HCT116 (cell line): ENCODE measurements around the gene OR6S1. TPM values are rescaled to one million over a fixed set of nuclear protein-coding genes. Genes with fewer than 3 reads are reported as not detected.

Source experiments
- ATAC-seq: fragments of 200-7000 bp; cut with Tn5 transposase; 2 replicates; pipeline ENCODE4 v1.9.1; 2020; ENCODE audit warnings: mild to moderate bottlenecking, moderate library complexity
- BruUV-seq: library from RNA; stranded (reverse); fragments of 400-500 nt; replicated peaks from 2 replicates; lab custom pipeline; 2021; lab: Mats Ljungman, UMichigan
- CTCF ChIA-PET: fragments of 300-600 bp; sonication (Branson Sonifier 250); formaldehyde crosslinking; loops from one replicate; lab custom pipeline; 2021; ENCODE audit warnings: antibody characterized with exemption; lab: Charles Lee
- POLR2A ChIA-PET: fragments of 300-600, 350-600 bp; sonication (Branson Sonifier 250); formaldehyde crosslinking; loops from one replicate; lab custom pipeline; 2021; ENCODE audit warnings: antibody characterized with exemption; lab: Charles Lee
- RAD21 ChIA-PET, 2 experiments: fragments of 300-600 bp; sonication (Branson Sonifier 250); formaldehyde crosslinking; loops; one replicate each; lab custom pipeline; 2023; ENCODE audit warnings: low total read pairs in 2 of 2; ENCODE audit not compliant: uncharacterized antibody in 2 of 2, unreplicated experiment in 2 of 2, low non-redundant PET in 1 of 2; lab: Charles Lee
- DNase-seq: peaks from one replicate; pipeline ENCODE4 v3.0.0-alpha.2; 2010; ENCODE audit warnings: low read depth, low spot score
- H2AFZ ChIP-seq: fragments of 200-600 bp; shearing (Covaris generic), sonication (generic); 2 replicates; pipeline ENCODE4 v1.6.1; 2017; ENCODE audit warnings: low read depth, mixed run types, mixed read lengths, antibody characterized with exemption, low read length; ENCODE audit not compliant: poor library complexity, severe bottlenecking
- H3K27ac ChIP-seq: 2 replicates; pipeline ENCODE4 v1.5.1; 2012; ENCODE audit warnings: low read depth, low read length
- H3K27me3 ChIP-seq: fragments of 200-600 bp; sonication (generic); 2 replicates; pipeline ENCODE4 v1.6.1; 2016; ENCODE audit warnings: mixed run types, low read length, mixed read lengths; ENCODE audit not compliant: insufficient read depth
- H3K36me3 ChIP-seq, 2 experiments: fragments of 200-500 bp in 1 of 2; fragments of 200-600 bp in 1 of 2; sonication (Bioruptor generic) in 1 of 2; sonication (generic) in 1 of 2; 2 replicates each; pipeline versions ENCODE4 v1.5.1 to v1.6.1; 2014 to 2016; ENCODE audit warnings: low read length in 2 of 2, inconsistent platforms in 1 of 2, mixed read lengths in 1 of 2, mixed run types in 1 of 2; ENCODE audit not compliant: insufficient read depth in 2 of 2, control insufficient read depth in 1 of 2
- H3K4me1 ChIP-seq, 2 experiments: fragments of 200-600 bp in 1 of 2; sonication (generic) in 1 of 2; 2 replicates each; pipeline versions ENCODE4 v1.5.1 to v1.6.1; 2012 to 2017; ENCODE audit warnings: low read length in 2 of 2, inconsistent platforms in 1 of 2, mild to moderate bottlenecking in 1 of 2, mixed read lengths in 1 of 2, mixed run types in 1 of 2, moderate library complexity in 1 of 2; ENCODE audit not compliant: insufficient read depth in 2 of 2, control insufficient read depth in 1 of 2
- H3K4me2 ChIP-seq: fragments of 200-600 bp; sonication (generic); 2 replicates; pipeline ENCODE4 v1.6.1; 2017; ENCODE audit warnings: mixed run types, low read length, mixed read lengths
- H3K4me3 ChIP-seq, 2 experiments: fragments of 200-600 bp in 1 of 2; sonication (generic) in 1 of 2; replicated peaks in 1 of 2; 2 replicates each; pipeline ENCODE4 v1.5.1; 2011 to 2016; ENCODE audit warnings: low read length in 2 of 2, control low read depth in 1 of 2, low read depth in 1 of 2, mild to moderate bottlenecking in 1 of 2, mixed read lengths in 1 of 2, mixed run types in 1 of 2
- H3K79me2 ChIP-seq: fragments of 200-600 bp; sonication (generic); 2 replicates; pipeline ENCODE4 v1.6.1; 2017; ENCODE audit warnings: mild to moderate bottlenecking, mixed run types, low read length, moderate library complexity, mixed read lengths; ENCODE audit not compliant: insufficient read depth
- H3K9ac ChIP-seq: fragments of 200-600 bp; sonication (generic); 2 replicates; pipeline ENCODE4 v1.6.1; 2016; ENCODE audit warnings: low read length, mixed read lengths
- H3K9me2 ChIP-seq: fragments of 200-600 bp; sonication (generic), shearing (Covaris generic); 2 replicates; pipeline ENCODE4 v1.6.1; 2017; ENCODE audit warnings: mixed run types, mild to moderate bottlenecking, moderate library complexity; ENCODE audit not compliant: insufficient read depth
- H3K9me3 ChIP-seq, 2 experiments: fragments of 200-500 bp in 1 of 2; fragments of 200-600 bp in 1 of 2; sonication (Bioruptor generic) in 1 of 2; sonication (generic) in 1 of 2; 2 replicates each; pipeline ENCODE4 v1.6.1; 2014 to 2017; ENCODE audit warnings: low read length in 2 of 2, mixed read lengths in 2 of 2, inconsistent platforms in 1 of 2, low read depth in 1 of 2, mild to moderate bottlenecking in 1 of 2, mixed run types in 1 of 2, moderate library complexity in 1 of 2; ENCODE audit not compliant: control insufficient read depth in 1 of 2, insufficient read depth in 1 of 2
- H4K20me1 ChIP-seq: fragments of 200-600 bp; sonication (generic), shearing (Covaris generic); 2 replicates; pipeline ENCODE4 v1.6.1; 2017; ENCODE audit warnings: mixed run types, mild to moderate bottlenecking, moderate library complexity; ENCODE audit not compliant: insufficient read depth
- ATF3 ChIP-seq: IDR thresholded peaks from 2 replicates; pipeline ENCODE4 v1.6.1; 2012
- CBX3 ChIP-seq: IDR thresholded peaks from 2 replicates; pipeline ENCODE4 v1.6.1; 2012; ENCODE audit warnings: low read depth
- CEBPB ChIP-seq: IDR thresholded peaks from 2 replicates; pipeline ENCODE4 v1.6.1; 2012; ENCODE audit warnings: low read depth
- CTCF ChIP-seq, 3 experiments: fragments of 200-600 bp in 1 of 3; sonication (generic) in 1 of 3; IDR thresholded peaks in 2 of 3; conservative IDR thresholded peaks in 1 of 3; 2 replicates each; pipeline ENCODE4 v1.5.1; 2012 to 2017; ENCODE audit warnings: low read depth in 2 of 3, low read length in 2 of 3, antibody characterized with exemption in 1 of 3, borderline replicate concordance in 1 of 3, control low read depth in 1 of 3, mild to moderate bottlenecking in 1 of 3, mixed read lengths in 1 of 3, mixed run types in 1 of 3, moderate library complexity in 1 of 3; ENCODE audit not compliant: insufficient read depth in 1 of 3
- FOSL1 ChIP-seq: IDR thresholded peaks from 2 replicates; pipeline ENCODE4 v1.6.1; 2012; ENCODE audit warnings: low read depth
- JUND ChIP-seq: IDR thresholded peaks from 2 replicates; pipeline ENCODE4 v1.6.1; 2012
- MAX ChIP-seq: IDR thresholded peaks from 2 replicates; pipeline ENCODE4 v1.6.1; 2012
- POLR2A ChIP-seq: IDR thresholded peaks from 2 replicates; pipeline ENCODE4 v1.7.0; 2011; ENCODE audit warnings: borderline replicate concordance; ENCODE audit not compliant: insufficient read depth, insufficient read length; ENCODE audit errors: extremely low read depth
- REST ChIP-seq: IDR thresholded peaks from 2 replicates; pipeline ENCODE4 v1.6.1; 2012; ENCODE audit warnings: low read depth
- SIN3A ChIP-seq: IDR thresholded peaks from 2 replicates; pipeline ENCODE4 v1.6.1; 2012; ENCODE audit warnings: low read depth
- SP1 ChIP-seq: IDR thresholded peaks from 2 replicates; pipeline ENCODE4 v1.6.1; 2012; ENCODE audit warnings: low read depth
- SRF ChIP-seq: IDR thresholded peaks from 2 replicates; pipeline ENCODE4 v1.6.1; 2012; ENCODE audit warnings: low read depth
- TCF7L2 ChIP-seq: IDR thresholded peaks from 2 replicates; pipeline ENCODE4 v1.7.0; 2011; ENCODE audit warnings: borderline replicate concordance, inconsistent platforms; ENCODE audit not compliant: insufficient read depth, insufficient read length; ENCODE audit errors: extremely low read depth
- YY1 ChIP-seq: IDR thresholded peaks from 2 replicates; pipeline ENCODE4 v1.6.1; 2011; ENCODE audit warnings: low read length, low read depth, moderate library complexity, mild to moderate bottlenecking; ENCODE audit not compliant: insufficient replicate concordance; ENCODE audit errors: extremely low read depth
- intact Hi-C: fragments of 100-400 bp; cut with micrococcal nuclease; formaldehyde crosslinking; loops from 2 replicates; pipeline ENCODE4 v1.10.0; 2022
- total RNA-seq: library from RNA; stranded (reverse); gene quantifications from one replicate; pipeline ENCODE4 v1.2.1, GENCODE V29; 2021; ENCODE audit not compliant: unreplicated experiment

Gene OR6S1
- total RNA-seq, 1 experiment from 2014 or later = not detected

- Histone ChIP-seq H3K4me2 (peak overlapping the region; percentile 88), H3K27ac (peak overlapping the region; percentile 57), H3K36me3 (no peaks in the 10 kb centered on the region), H3K4me3 (peak overlapping the region; percentile 46 to 61), H3K27me3 (no peaks in the 10 kb centered on the region), H3K9ac (peak overlapping the region; percentile 51), H3K79me2 (no peaks in the 10 kb centered on the region), H4K20me1 (no peaks in the 10 kb centered on the region), H3K9me3 (no peaks in the 10 kb centered on the region), H3K9me2 (no peaks in the 10 kb centered on the region), H3K4me1 (peaks cover 12 to 39% of the 10 kb centered on the region in 2 experiments), H2AFZ (peak overlapping the region; percentile 86)
- ATAC-seq (peak; percentile 80), DNase-seq (peak; percentile 97)
- POLR2A ChIA-PET = interaction anchor here (0.6 to 1.8 kb wide), 9 partner anchors 10 to 270 kb away, joined by 3 to 7 read pairs (median 4); partner anchors contain the start of genes PARP2 and RNASE4
- RAD21 ChIA-PET = interaction anchor here (0.6 to 1.2 kb wide), 7 partner anchors 40 to 78 kb away, joined by 3 to 5 read pairs (median 3); no protein-coding TSS in a partner anchor
- peak; percentile 43 to 78 (median 74); a peak in 5 of 6 replicates for TF ChIP-seq CTCF (IDR thresholded peaks at IDR 0.05 in 2 of 3, conservative IDR thresholded peaks at IDR 0.05 in 1 of 3; ENCODE audit: borderline replicate concordance in 1 of 3, insufficient read depth in 1 of 3, low read depth in 2 of 3, low read length in 2 of 3)
- TF ChIP-seq TCF7L2 = peak; percentile 58
- TF ChIP-seq SIN3A = peak; percentile 57
- TF ChIP-seq CEBPB = peak; percentile 58; the same call in 1 of the 2 replicates
- TF ChIP-seq POLR2A = no peak
- TF ChIP-seq MAX = peak; percentile 85
- TF ChIP-seq REST = no peak
- TF ChIP-seq JUND = no peak; the same call in 1 of the 2 replicates
- TF ChIP-seq ATF3 = peak; percentile 93
- peak; percentile 48 for TF ChIP-seq SRF
- peak; percentile 77 for TF ChIP-seq CBX3
- TF ChIP-seq SP1 = peak; percentile 52; the same call in 1 of the 2 replicates
- TF ChIP-seq FOSL1 = no peak
- no peak for TF ChIP-seq YY1
- intact Hi-C loops = loop anchor here (1.0 to 10.0 kb wide), 6 partner anchors 12 to 361 kb away; partner anchors contain the start of gene PARP2
- no TSS peak for BruUV-seq
- CTCF ChIA-PET = interaction anchor here (0.7 to 2.3 kb wide), 18 partner anchors 9 to 362 kb away, joined by 3 to 33 read pairs (median 5); partner anchors contain the start of genes PARP2, PIP4P1 and RNASE4
Measured at GRCh38 chr14:20613094-20614037, 28.1 kb downstream of the OR6S1 start.
